ENCODE measurements around the gene GPC5. TPM values are rescaled to one million over a fixed set of nuclear protein-coding genes. Genes with fewer than 3 reads are reported as not detected.

The GPC5 gene
- total RNA-seq, 1 experiment from 2014 or later, result not detected

DNA sequence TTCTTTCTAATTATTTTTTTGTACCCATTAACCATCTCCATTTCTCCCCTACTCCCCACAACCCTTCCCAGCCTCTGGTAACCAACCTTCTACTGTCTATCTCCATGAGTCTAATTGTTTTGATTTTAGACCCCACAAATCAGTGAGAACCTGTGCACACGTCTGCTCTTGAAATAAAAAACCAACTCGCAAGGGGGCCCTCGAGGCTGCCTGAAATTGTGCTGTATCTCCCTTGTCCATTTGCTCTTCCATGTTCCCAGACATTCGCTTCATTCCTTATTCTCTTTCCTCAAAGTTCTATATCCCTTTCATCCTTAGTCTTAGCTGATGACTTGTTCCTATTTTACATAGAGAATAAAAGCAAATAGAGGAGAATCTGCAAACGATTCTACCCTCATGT, 95.0 kb downstream of the GPC5 start:
- no peaks in the 10 kb centered on the region for H3K4me1 Mint-ChIP-seq (ENCODE audit: low read depth, unreplicated experiment)
- no peaks in the 10 kb centered on the region for H3K27me3 Mint-ChIP-seq (ENCODE audit: unreplicated experiment)
- CTCF ChIA-PET, result no interaction called here
- intact Hi-C loops (cut with micrococcal nuclease; ENCODE audit: unreplicated experiment), result no loop called here
- no peak for DNase-seq
- H3K36me3 Mint-ChIP-seq (ENCODE audit: insufficient read depth, unreplicated experiment), result no peaks in the 10 kb centered on the region
- no peaks in the 10 kb centered on the region for H3K9me3 Mint-ChIP-seq (ENCODE audit: low read depth, unreplicated experiment)
- H3K27ac Mint-ChIP-seq (ENCODE audit: unreplicated experiment), result no peak overlapping the region
- TF ChIP-seq, protein P1, sequence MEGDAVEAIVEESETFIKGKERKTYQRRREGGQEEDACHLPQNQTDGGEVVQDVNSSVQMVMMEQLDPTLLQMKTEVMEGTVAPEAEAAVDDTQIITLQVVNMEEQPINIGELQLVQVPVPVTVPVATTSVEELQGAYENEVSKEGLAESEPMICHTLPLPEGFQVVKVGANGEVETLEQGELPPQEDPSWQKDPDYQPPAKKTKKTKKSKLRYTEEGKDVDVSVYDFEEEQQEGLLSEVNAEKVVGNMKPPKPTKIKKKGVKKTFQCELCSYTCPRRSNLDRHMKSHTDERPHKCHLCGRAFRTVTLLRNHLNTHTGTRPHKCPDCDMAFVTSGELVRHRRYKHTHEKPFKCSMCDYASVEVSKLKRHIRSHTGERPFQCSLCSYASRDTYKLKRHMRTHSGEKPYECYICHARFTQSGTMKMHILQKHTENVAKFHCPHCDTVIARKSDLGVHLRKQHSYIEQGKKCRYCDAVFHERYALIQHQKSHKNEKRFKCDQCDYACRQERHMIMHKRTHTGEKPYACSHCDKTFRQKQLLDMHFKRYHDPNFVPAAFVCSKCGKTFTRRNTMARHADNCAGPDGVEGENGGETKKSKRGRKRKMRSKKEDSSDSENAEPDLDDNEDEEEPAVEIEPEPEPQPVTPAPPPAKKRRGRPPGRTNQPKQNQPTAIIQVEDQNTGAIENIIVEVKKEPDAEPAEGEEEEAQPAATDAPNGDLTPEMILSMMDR (IDR thresholded peaks at IDR 0.05; ENCODE audit: unreplicated experiment), result no peak
- no peak overlapping the region for H3K4me3 Mint-ChIP-seq (ENCODE audit: low read depth, unreplicated experiment)
- BruUV-seq (replicated peaks), result no TSS peak

DNA sequence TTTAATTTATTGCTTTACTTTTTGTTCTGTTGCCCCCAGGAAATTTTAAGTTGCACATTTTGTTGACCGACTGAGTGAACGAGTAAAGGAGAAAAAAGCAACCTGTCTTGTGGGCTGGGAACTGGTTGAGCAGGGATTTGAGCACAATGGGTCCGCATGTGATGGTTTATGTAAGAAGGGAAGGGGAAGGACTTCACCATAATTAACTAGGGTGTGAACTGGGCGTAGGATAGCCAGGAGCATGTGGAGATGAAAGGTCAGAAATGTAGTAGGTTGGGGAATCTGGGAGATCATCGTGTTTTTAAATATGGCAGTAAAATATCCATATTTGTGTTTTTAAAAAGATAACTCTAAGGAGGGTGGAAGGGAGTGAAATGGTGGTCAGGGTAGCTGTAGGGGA, 99.9 kb downstream of the GPC5 start:
- H3K27me3 Mint-ChIP-seq (ENCODE audit: unreplicated experiment), result no peaks in the 10 kb centered on the region
- no peaks in the 10 kb centered on the region for H3K36me3 Mint-ChIP-seq (ENCODE audit: insufficient read depth, unreplicated experiment)
- DNase-seq, result no peak
- no peaks in the 10 kb centered on the region for H3K4me1 Mint-ChIP-seq (ENCODE audit: low read depth, unreplicated experiment)
- CTCF ChIA-PET, result no interaction called here
- intact Hi-C loops (cut with micrococcal nuclease; ENCODE audit: unreplicated experiment), result no loop called here
- H3K27ac Mint-ChIP-seq (ENCODE audit: unreplicated experiment), result no peak overlapping the region
- TF ChIP-seq, protein P1 (IDR thresholded peaks at IDR 0.05; ENCODE audit: unreplicated experiment), result no peak
- H3K9me3 Mint-ChIP-seq (ENCODE audit: low read depth, unreplicated experiment), result no peaks in the 10 kb centered on the region
- BruUV-seq (replicated peaks), result no TSS peak
- no peak overlapping the region for H3K4me3 Mint-ChIP-seq (ENCODE audit: low read depth, unreplicated experiment)

DNA sequence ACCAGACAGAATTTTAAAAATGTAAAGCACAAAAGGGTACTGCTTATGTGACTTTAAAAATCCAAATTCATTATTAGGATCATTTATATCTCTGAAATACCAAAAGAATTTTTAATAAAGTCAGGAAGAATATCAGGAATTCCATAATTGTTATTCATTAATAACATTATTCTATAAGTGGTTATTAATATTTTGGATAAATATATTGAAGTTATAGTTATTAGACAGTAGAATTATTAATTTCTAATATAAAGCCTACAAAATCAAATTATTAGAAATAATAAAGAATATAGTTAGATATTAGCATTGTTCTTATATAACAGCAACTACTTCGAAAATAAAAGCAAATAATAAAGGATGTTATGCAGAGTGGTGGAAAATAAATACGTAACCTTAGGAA, 105.8 kb downstream of the GPC5 start:
- DNase-seq, result no peak
- intact Hi-C loops (cut with micrococcal nuclease; ENCODE audit: unreplicated experiment), result no loop called here
- H3K9me3 Mint-ChIP-seq (ENCODE audit: low read depth, unreplicated experiment), result no peaks in the 10 kb centered on the region
- H3K4me3 Mint-ChIP-seq (ENCODE audit: low read depth, unreplicated experiment), result no peak overlapping the region
- no peaks in the 10 kb centered on the region for H3K36me3 Mint-ChIP-seq (ENCODE audit: insufficient read depth, unreplicated experiment)
- CTCF ChIA-PET, result no interaction called here
- no peak overlapping the region for H3K27ac Mint-ChIP-seq (ENCODE audit: unreplicated experiment)
- H3K4me1 Mint-ChIP-seq (ENCODE audit: low read depth, unreplicated experiment), result no peaks in the 10 kb centered on the region
- H3K27me3 Mint-ChIP-seq (ENCODE audit: unreplicated experiment), result no peaks in the 10 kb centered on the region
- no TSS peak for BruUV-seq (replicated peaks)
- TF ChIP-seq, protein P1 (IDR thresholded peaks at IDR 0.05; ENCODE audit: unreplicated experiment), result no peak

DNA sequence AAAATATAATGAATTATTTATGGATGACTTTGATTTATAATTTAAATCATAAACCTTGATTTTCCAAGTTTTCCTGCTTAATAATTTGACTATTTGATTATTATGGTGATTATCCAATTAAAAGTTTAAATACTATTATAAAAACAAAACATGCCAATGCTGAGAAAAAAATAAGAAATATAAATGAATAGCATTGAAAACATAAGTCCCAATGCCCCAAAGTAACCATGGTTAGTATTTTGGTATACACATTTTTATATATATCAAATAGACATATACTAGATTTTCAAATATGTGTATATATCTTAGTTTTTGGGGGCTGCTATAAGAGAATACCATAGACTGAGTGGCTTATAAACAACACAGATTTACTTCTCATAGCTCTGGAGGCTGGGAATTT, 108.3 kb downstream of the GPC5 start:
- Mint-ChIP-seq H3K4me1 (ENCODE audit: low read depth, unreplicated experiment) (no peaks in the 10 kb centered on the region), H3K4me3 (ENCODE audit: low read depth, unreplicated experiment) (no peak overlapping the region), H3K27me3 (ENCODE audit: unreplicated experiment) (no peaks in the 10 kb centered on the region), H3K36me3 (ENCODE audit: insufficient read depth, unreplicated experiment) (no peaks in the 10 kb centered on the region), H3K27ac (ENCODE audit: unreplicated experiment) (no peak overlapping the region), H3K9me3 (ENCODE audit: low read depth, unreplicated experiment) (no peaks in the 10 kb centered on the region)
- TF ChIP-seq, protein P1 (IDR thresholded peaks at IDR 0.05; ENCODE audit: unreplicated experiment), result no peak
- no peak for DNase-seq
- CTCF ChIA-PET, result no interaction called here
- BruUV-seq (replicated peaks), result no TSS peak
- intact Hi-C loops (cut with micrococcal nuclease; ENCODE audit: unreplicated experiment), result no loop called here

DNA sequence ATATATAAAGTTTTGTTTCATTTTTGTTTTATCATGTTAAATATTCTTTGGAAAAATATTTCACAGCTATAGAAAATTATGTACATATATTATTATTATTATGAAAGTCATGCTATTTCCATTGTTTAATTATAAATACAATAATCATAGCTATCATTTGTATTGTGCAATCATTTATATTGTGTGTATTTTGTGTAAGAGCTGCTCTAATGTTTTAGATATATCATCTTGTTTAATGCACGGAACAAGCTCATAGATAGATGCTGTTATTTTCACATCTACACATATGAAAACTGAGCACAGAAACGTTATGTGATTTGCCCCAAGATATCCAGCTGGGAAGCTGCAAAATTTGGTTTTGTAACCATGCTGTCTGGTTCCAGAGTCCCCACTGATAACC, 111.6 kb downstream of the GPC5 start:
- Mint-ChIP-seq H3K4me1 (ENCODE audit: low read depth, unreplicated experiment) (no peaks in the 10 kb centered on the region), H3K36me3 (ENCODE audit: insufficient read depth, unreplicated experiment) (no peaks in the 10 kb centered on the region), H3K4me3 (ENCODE audit: low read depth, unreplicated experiment) (no peak overlapping the region), H3K9me3 (ENCODE audit: low read depth, unreplicated experiment) (no peaks in the 10 kb centered on the region), H3K27ac (ENCODE audit: unreplicated experiment) (no peak overlapping the region), H3K27me3 (ENCODE audit: unreplicated experiment) (no peaks in the 10 kb centered on the region)
- intact Hi-C loops (cut with micrococcal nuclease; ENCODE audit: unreplicated experiment), result no loop called here
- no peak for DNase-seq
- CTCF ChIA-PET, result no interaction called here
- TF ChIP-seq, protein P1 (IDR thresholded peaks at IDR 0.05; ENCODE audit: unreplicated experiment), result no peak
- no TSS peak for BruUV-seq (replicated peaks)
